Fibroblast of skin of left biceps (primary cell): Measurements from ENCODE around the gene CH25H.

Experiments
- DNase-seq, 2 experiments: peaks; one replicate each; pipeline ENCODE4 v3.0.0-alpha.2; 2013; ENCODE audit warnings: low read depth in 2 of 2

The CH25H gene

GRCh38 chr10:89156161-89156835 lies 50.8 kb downstream of the CH25H start:
- no peak for DNase-seq
